GM23248 (cell line): ENCODE data around the gene FXR2. TPM values are rescaled to one million over a fixed set of nuclear protein-coding genes. Genes with fewer than 3 reads are reported as not detected.
"Not testable (repeated sequence)": the region's sequence is repeated elsewhere in the genome, so short reads cannot be mapped to it uniquely, and the experiment has no call there.

Source experiments
- DNase-seq: peaks from one replicate; pipeline ENCODE4 v3.0.0-alpha.2; 2015
- H2AFZ ChIP-seq: fragments of 200-600 bp; sonication (generic); 2 replicates; pipeline ENCODE4 v1.6.1; 2016; ENCODE audit warnings: antibody characterized with exemption
- H3F3A ChIP-seq: fragments of 200-600 bp; sonication (generic); 2 replicates; pipeline ENCODE4 v1.6.1; 2016; ENCODE audit warnings: mild to moderate bottlenecking, antibody characterized with exemption, mixed run types; ENCODE audit not compliant: insufficient read depth
- H3K27ac ChIP-seq: fragments of 200-600 bp; sonication (generic); 2 replicates; pipeline ENCODE4 v1.5.1; 2016; ENCODE audit warnings: mild to moderate bottlenecking
- H3K27me3 ChIP-seq: fragments of 200-600 bp; sonication (generic); replicated peaks from 2 replicates; pipeline ENCODE4 v1.6.1; 2016; ENCODE audit warnings: mild to moderate bottlenecking; ENCODE audit not compliant: insufficient read depth
- H3K36me3 ChIP-seq: fragments of 200-600 bp; sonication (generic); 2 replicates; pipeline ENCODE4 v1.6.1; 2016; ENCODE audit warnings: low read depth, mild to moderate bottlenecking
- H3K4me1 ChIP-seq: fragments of 200-600 bp; sonication (generic); 2 replicates; pipeline ENCODE4 v1.6.1; 2016; ENCODE audit warnings: mild to moderate bottlenecking; ENCODE audit not compliant: insufficient read depth
- H3K4me2 ChIP-seq: fragments of 200-600 bp; sonication (generic); one replicate; pipeline ENCODE4 v1.6.1; 2016; ENCODE audit warnings: mild to moderate bottlenecking; ENCODE audit not compliant: unreplicated experiment
- H3K4me3 ChIP-seq: fragments of 200-600 bp; sonication (generic); 2 replicates; pipeline ENCODE4 v1.5.1; 2016; ENCODE audit warnings: mild to moderate bottlenecking
- H3K79me2 ChIP-seq: fragments of 200-600 bp; sonication (generic); 2 replicates; pipeline ENCODE4 v1.6.1; 2016; ENCODE audit warnings: mild to moderate bottlenecking; ENCODE audit not compliant: insufficient read depth
- H3K9ac ChIP-seq: fragments of 200-600 bp; sonication (generic); 2 replicates; pipeline ENCODE4 v1.6.1; 2016; ENCODE audit warnings: mild to moderate bottlenecking
- H3K9me2 ChIP-seq: fragments of 200-600 bp; sonication (generic); 2 replicates; pipeline ENCODE4 v1.6.1; 2016; ENCODE audit warnings: mixed run types, mild to moderate bottlenecking, moderate library complexity; ENCODE audit not compliant: insufficient read depth
- H3K9me3 ChIP-seq: fragments of 200-600 bp; sonication (generic); one replicate; pipeline ENCODE4 v1.6.1; 2017; ENCODE audit warnings: low read depth
- H4K20me1 ChIP-seq: fragments of 200-600 bp; sonication (generic); 2 replicates; pipeline ENCODE4 v1.6.0; 2016; ENCODE audit not compliant: insufficient read depth
- EZH2 ChIP-seq: fragments of 200-600 bp; sonication (generic); IDR thresholded peaks from 2 replicates; pipeline ENCODE4 v1.6.1; 2018; ENCODE audit warnings: antibody characterized with exemption, mild to moderate bottlenecking; ENCODE audit not compliant: insufficient read depth, poor library complexity, severe bottlenecking
- EZH2phosphoT487 ChIP-seq: fragments of 200-600 bp; sonication (generic); IDR thresholded peaks from 2 replicates; pipeline ENCODE4 v1.6.1; 2018; ENCODE audit warnings: antibody characterized with exemption, moderate library complexity, mild to moderate bottlenecking, low read depth; ENCODE audit not compliant: insufficient read depth
- WGBS, 2 experiments: methylation state at CpG; one replicate each; pipeline ENCODE4 v1.1.6; 2015 to 2017; ENCODE audit warnings: low lambda C conversion rate in 2 of 2, low coverage in 1 of 2; ENCODE audit errors: missing lambda C conversion rate in 2 of 2; 5-methylcytosine and 5-hydroxymethylcytosine counted together
- in situ Hi-C: fragments of 300-500 bp; cut with MboI; formaldehyde crosslinking; loops from 2 replicates; pipeline ENCODE4 v1.15.0; 2020
- polyA plus RNA-seq: library from polyadenylated mRNA; unstranded; fragments of >200 nt; fragmentation: Nextera tagmentation; extraction: Ambion mirVana; gene quantifications from 2 replicates; pipeline ENCODE4 v1.2.1, GENCODE V29; 2016
- total RNA-seq: library from RNA; depleted of rRNA; stranded (reverse); fragments of >200 nt; shearing (Covaris generic); gene quantifications from 2 replicates; pipeline ENCODE4 v1.2.3, GENCODE V29; 2014

Gene FXR2
- total and polyA plus RNA-seq, 2 experiments from 2014 or later, result 10.9 to 57.1 TPM

DNA sequence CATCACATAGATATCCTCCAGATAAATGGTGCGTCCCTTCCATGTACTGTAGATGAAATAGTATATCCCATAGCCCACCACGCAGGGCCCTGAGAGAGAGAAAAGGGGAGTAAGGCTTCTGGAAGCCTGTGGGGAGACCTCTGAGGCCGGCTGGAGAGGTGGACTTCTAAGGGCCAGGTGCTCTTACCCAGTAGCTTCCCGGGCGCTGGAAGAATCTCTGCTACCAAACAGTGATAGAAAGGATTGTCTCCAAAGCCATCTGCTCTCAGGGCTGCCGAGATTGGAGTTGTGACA lies 12.2 kb upstream of the FXR2 start:
- peak; percentile 50 for DNase-seq
- H3K27me3 ChIP-seq, result no peaks in the 10 kb centered on the region
- H3K36me3 ChIP-seq, result no peaks in the 10 kb centered on the region
- H3K79me2 ChIP-seq, result peaks cover 12% of the 10 kb centered on the region
- H3K4me2 ChIP-seq, result peak overlapping the region; percentile 90
- no peak for TF ChIP-seq EZH2
- TF ChIP-seq EZH2phosphoT487, result no peak
- peak overlapping the region; percentile 99 for H3K9ac ChIP-seq
- in situ Hi-C loops, result no loop called here
- H4K20me1 ChIP-seq, result no peaks in the 10 kb centered on the region
- peak overlapping the region; percentile 89 for H2AFZ ChIP-seq
- WGBS, 2 experiments, result 20 to 21% methylated on average over 6 of the region's 6 CpGs
- H3K4me1 ChIP-seq, result no peaks in the 10 kb centered on the region
- no peaks in the 10 kb centered on the region for H3F3A ChIP-seq
- H3K27ac ChIP-seq, result peak overlapping the region; percentile 88; the same call in 1 of the 2 replicates
- peak overlapping the region; percentile 99 for H3K4me3 ChIP-seq
- H3K9me2 ChIP-seq, result no peaks in the 10 kb centered on the region
- H3K9me3 ChIP-seq, result no peaks in the 10 kb centered on the region

DNA sequence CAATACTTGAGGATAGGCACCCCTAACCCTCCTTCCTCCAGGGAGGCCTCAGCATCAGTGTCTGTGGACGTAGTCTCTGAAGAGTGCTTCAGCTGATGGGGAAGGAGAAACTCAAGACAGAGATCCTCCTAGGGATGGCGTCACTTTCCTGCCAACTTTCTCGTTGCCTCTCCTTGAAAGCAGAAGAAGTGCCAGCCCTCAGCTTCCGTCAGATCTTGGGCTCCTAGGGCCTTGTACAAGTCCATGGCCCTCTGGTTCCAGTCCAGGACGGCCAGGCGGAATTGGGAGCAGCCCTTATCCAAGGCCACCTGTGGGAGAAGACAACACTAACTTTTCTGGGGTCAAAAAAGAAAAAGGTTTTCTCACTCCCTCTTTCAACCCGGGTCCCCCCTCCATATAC lies 11.6 kb upstream of the FXR2 start:
- H3K9me3 ChIP-seq, result no peaks in the 10 kb centered on the region
- H4K20me1 ChIP-seq, result no peaks in the 10 kb centered on the region
- WGBS, 2 experiments, result 83 to 90% methylated on average over 7 of the region's 7 CpGs
- no peaks in the 10 kb centered on the region for H3K9me2 ChIP-seq
- TF ChIP-seq EZH2 (no peak), EZH2phosphoT487 (no peak)
- peaks cover 12% of the 10 kb centered on the region for H3K79me2 ChIP-seq
- H3K27ac ChIP-seq, result no peak overlapping the region
- DNase-seq, result no peak
- no peaks in the 10 kb centered on the region for H3K27me3 ChIP-seq
- H3K4me2 ChIP-seq, result peak overlapping the region; percentile 90
- no peak overlapping the region for H2AFZ ChIP-seq
- H3K36me3 ChIP-seq, result no peaks in the 10 kb centered on the region
- in situ Hi-C loops, result no loop called here
- no peak overlapping the region for H3K9ac ChIP-seq
- H3F3A ChIP-seq, result no peaks in the 10 kb centered on the region
- no peak overlapping the region for H3K4me3 ChIP-seq
- no peaks in the 10 kb centered on the region for H3K4me1 ChIP-seq

DNA sequence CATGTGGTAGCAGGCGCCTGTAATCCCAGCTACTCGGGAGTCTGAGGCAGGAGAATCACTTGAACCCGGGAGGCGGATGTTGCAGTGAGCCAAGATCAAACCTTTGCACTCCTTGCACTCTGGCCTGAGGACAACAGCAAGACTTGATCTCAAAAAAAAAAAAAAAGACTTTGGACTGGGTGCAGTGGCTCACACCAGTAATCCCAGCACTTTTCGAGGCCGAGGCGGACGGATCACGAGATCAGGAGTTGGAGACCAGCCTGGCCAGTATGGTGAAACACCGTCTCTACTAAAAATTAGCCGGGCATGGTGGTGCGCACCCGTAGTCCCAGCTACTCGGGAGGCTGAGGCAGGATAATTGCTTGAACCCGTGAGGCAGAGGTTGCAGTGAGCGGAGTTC lies 11.1 kb upstream of the FXR2 start:
- in situ Hi-C loops, H3K4me3 ChIP-seq, H3K4me2 ChIP-seq, H3K27ac ChIP-seq, H3K4me1 ChIP-seq, H3K9me2 ChIP-seq, H4K20me1 ChIP-seq, H3K9me3 ChIP-seq, H3K36me3 ChIP-seq, DNase-seq, H3F3A ChIP-seq, H3K27me3 ChIP-seq, H2AFZ ChIP-seq, H3K9ac ChIP-seq: not testable (repeated sequence)
- H3K79me2 ChIP-seq, result peaks cover 12% of the 10 kb centered on the region
- 94 to 97% methylated on average over 16 of the region's 16 CpGs for WGBS, 2 experiments

DNA sequence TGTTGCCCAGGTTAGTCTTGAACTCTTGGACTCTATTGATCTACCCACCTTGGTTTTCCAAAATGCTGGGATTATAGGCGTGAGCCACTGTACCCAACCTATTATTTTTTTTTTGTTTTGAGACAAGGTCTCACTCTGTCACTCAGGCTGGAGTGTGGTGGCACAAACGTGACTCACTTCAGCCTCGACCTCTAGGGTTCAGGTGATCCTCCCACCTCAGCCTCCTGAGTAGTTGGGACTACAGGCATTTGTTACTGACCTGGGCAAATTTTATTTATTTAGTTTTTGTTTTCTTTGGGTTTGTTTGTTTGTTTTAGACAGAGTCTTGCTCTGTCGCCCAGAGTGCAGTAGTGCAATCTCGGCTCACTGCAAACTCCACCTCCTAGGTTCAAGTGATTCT lies 9.0 kb upstream of the FXR2 start:
- H2AFZ ChIP-seq, result no peak overlapping the region
- 63% methylated on average over 5 of the region's 5 CpGs for WGBS, 2 experiments
- no peak overlapping the region for H3K4me3 ChIP-seq
- no peaks in the 10 kb centered on the region for H3F3A ChIP-seq
- no peaks in the 10 kb centered on the region for H3K27me3 ChIP-seq
- H4K20me1 ChIP-seq, result no peaks in the 10 kb centered on the region
- H3K9ac ChIP-seq, result no peak overlapping the region
- no peaks in the 10 kb centered on the region for H3K9me2 ChIP-seq
- H3K4me1 ChIP-seq, result no peaks in the 10 kb centered on the region
- DNase-seq, result no peak
- peaks cover 12% of the 10 kb centered on the region for H3K79me2 ChIP-seq
- H3K36me3 ChIP-seq, result no peaks in the 10 kb centered on the region
- no peak for TF ChIP-seq EZH2phosphoT487
- no peak for TF ChIP-seq EZH2
- no peak overlapping the region for H3K4me2 ChIP-seq
- no peaks in the 10 kb centered on the region for H3K9me3 ChIP-seq
- H3K27ac ChIP-seq, result no peak overlapping the region
- in situ Hi-C loops, result no loop called here

DNA sequence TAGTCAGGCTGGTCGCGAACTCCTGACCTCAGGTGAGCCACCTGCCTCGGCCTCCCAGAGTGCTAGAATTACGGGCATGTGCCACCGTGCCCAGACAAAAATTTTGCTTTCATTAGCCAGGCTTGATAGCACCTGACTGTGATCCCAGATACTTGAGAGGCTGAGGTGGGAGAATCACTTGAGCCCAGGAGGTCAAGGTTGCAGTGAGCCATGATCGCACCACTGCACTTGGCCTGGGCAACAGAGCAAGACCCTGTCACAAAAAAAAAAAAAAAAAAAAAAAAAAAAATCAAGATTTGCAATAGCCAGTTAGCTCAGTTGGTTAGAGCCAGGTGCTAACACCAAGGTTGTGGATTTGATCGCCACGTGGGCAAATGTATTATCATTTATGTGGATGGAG lies 6.1 kb upstream of the FXR2 start:
- H4K20me1 ChIP-seq, result no peaks in the 10 kb centered on the region
- no peak overlapping the region for H2AFZ ChIP-seq
- H3K4me2 ChIP-seq, result no peak overlapping the region
- H3K9ac ChIP-seq, result no peak overlapping the region
- H3K4me3 ChIP-seq, result no peak overlapping the region
- no peak overlapping the region for H3K27ac ChIP-seq
- DNase-seq, result no peak
- no peaks in the 10 kb centered on the region for H3K27me3 ChIP-seq
- no peaks in the 10 kb centered on the region for H3K9me2 ChIP-seq
- no peaks in the 10 kb centered on the region for H3K79me2 ChIP-seq
- 93 to 96% methylated on average over 8 of the region's 8 CpGs for WGBS, 2 experiments
- no peaks in the 10 kb centered on the region for H3K9me3 ChIP-seq
- H3K36me3 ChIP-seq, result no peaks in the 10 kb centered on the region
- H3F3A ChIP-seq, result no peaks in the 10 kb centered on the region
- no peaks in the 10 kb centered on the region for H3K4me1 ChIP-seq
- TF ChIP-seq EZH2phosphoT487, result no peak
- TF ChIP-seq EZH2, result no peak
- in situ Hi-C loops, result no loop called here
